ENCODE data around the gene TNIP1. TPM values are rescaled to one million over a fixed set of nuclear protein-coding genes. Genes with fewer than 3 reads are reported as not detected.
A peak's percentile ranks its signal among the peaks of the same experiment; 100 is the strongest.

TNIP1 gene
- total RNA-seq, 1 donor from 2014 or later: 512 TPM

- Mint-ChIP-seq H3K4me3 (peak overlapping the region; percentile 81), H3K36me3 (ENCODE audit: low read depth) (peaks cover 12% of the 10 kb centered on the region), H3K4me1 (peaks cover 85% of the 10 kb centered on the region), H3K9me3 (no peaks in the 10 kb centered on the region), H3K27ac (peak overlapping the region; percentile 94), H3K27me3 (no peaks in the 10 kb centered on the region)
- intact Hi-C loops (cut with micrococcal nuclease): loop anchor here (1.0 kb wide), 3 partner anchors 9 to 35 kb away; partner anchors contain the start of gene TNIP1
- no peak for ATAC-seq (ENCODE audit: low read depth)
- ChIA-PET CTCF (interaction anchor here (1.4 to 2.8 kb wide), 3 partner anchors 16 to 43 kb away, joined by 3 to 11 read pairs (median 8); no protein-coding TSS in a partner anchor), POLR2A (interaction anchor here (0.7 to 6.0 kb wide), 5 partner anchors 10 to 35 kb away, joined by 3 to 90 read pairs (median 38); partner anchors contain the start of gene TNIP1)
- DNase-seq: no peak
- TF ChIP-seq CTCF (IDR thresholded peaks at IDR 0.05): no peak
These were observed 14.0 kb upstream of the TNIP1 start for GRCh38 chr5:151094852-151095245.

GRCh38 chr5:151094030-151094851, 13.4 kb upstream of the TNIP1 start:
- intact Hi-C loops (cut with micrococcal nuclease): loop anchor here (1.0 kb wide), 3 partner anchors 8 to 34 kb away; partner anchors contain the start of gene TNIP1
- peak overlapping the region; percentile 94 for H3K27ac Mint-ChIP-seq
- peak; percentile 47 for DNase-seq
- ChIA-PET POLR2A (interaction anchor here (0.7 to 6.0 kb wide), 12 partner anchors 9 to 159 kb away, joined by 3 to 100 read pairs (median 6); partner anchors contain the start of genes GM2A and TNIP1), CTCF (interaction anchor here (1.0 to 2.8 kb wide), 5 partner anchors 16 to 144 kb away, joined by 3 to 12 read pairs (median 9); no protein-coding TSS in a partner anchor)
- H3K27me3 Mint-ChIP-seq: no peaks in the 10 kb centered on the region
- peaks cover 79% of the 10 kb centered on the region for H3K4me1 Mint-ChIP-seq
- ATAC-seq (ENCODE audit: low read depth): peak; percentile 79
- peaks cover 7% of the 10 kb centered on the region for H3K36me3 Mint-ChIP-seq (ENCODE audit: low read depth)
- TF ChIP-seq CTCF (IDR thresholded peaks at IDR 0.05): no peak
- H3K9me3 Mint-ChIP-seq: no peaks in the 10 kb centered on the region
- H3K4me3 Mint-ChIP-seq: peak overlapping the region; percentile 81

GRCh38 chr5:151093476-151093889, 12.6 kb upstream of the TNIP1 start:
- TF ChIP-seq CTCF (IDR thresholded peaks at IDR 0.05): no peak
- no peaks in the 10 kb centered on the region for H3K27me3 Mint-ChIP-seq
- no peaks in the 10 kb centered on the region for H3K9me3 Mint-ChIP-seq
- peaks cover 74% of the 10 kb centered on the region for H3K4me1 Mint-ChIP-seq
- no peak for ATAC-seq (ENCODE audit: low read depth)
- ChIA-PET CTCF (interaction anchor here (0.8 to 2.0 kb wide), 6 partner anchors 15 to 145 kb away, joined by 3 to 12 read pairs (median 4); no protein-coding TSS in a partner anchor), POLR2A (interaction anchor here (0.5 to 5.6 kb wide), 11 partner anchors 9 to 159 kb away, joined by 3 to 100 read pairs (median 4); partner anchors contain the start of genes GM2A and TNIP1)
- intact Hi-C loops (cut with micrococcal nuclease): no loop called here
- H3K27ac Mint-ChIP-seq: peak overlapping the region; percentile 94
- H3K4me3 Mint-ChIP-seq: peak overlapping the region; percentile 81
- no peak for DNase-seq
- no peaks in the 10 kb centered on the region for H3K36me3 Mint-ChIP-seq (ENCODE audit: low read depth)

GRCh38 chr5:151092762-151093161, 11.9 kb upstream of the TNIP1 start:
- POLR2A ChIA-PET: interaction anchor here (0.8 to 5.6 kb wide), 7 partner anchors 13 to 160 kb away, joined by 3 to 100 read pairs (median 5); partner anchors contain the start of genes GM2A and TNIP1
- Mint-ChIP-seq H3K4me1 (peaks cover 69% of the 10 kb centered on the region), H3K27ac (peak overlapping the region; percentile 53), H3K9me3 (no peaks in the 10 kb centered on the region), H3K36me3 (ENCODE audit: low read depth) (no peaks in the 10 kb centered on the region), H3K4me3 (no peak overlapping the region), H3K27me3 (no peaks in the 10 kb centered on the region)
- ATAC-seq (ENCODE audit: low read depth) (peak; percentile 18), DNase-seq (no peak)
- TF ChIP-seq CTCF (IDR thresholded peaks at IDR 0.05): no peak
- CTCF ChIA-PET: interaction anchor here (0.8 to 2.0 kb wide), 5 partner anchors 23 to 146 kb away, joined by 3 to 12 read pairs (median 4); no protein-coding TSS in a partner anchor
- intact Hi-C loops (cut with micrococcal nuclease): no loop called here
